Astrocyte (in vitro differentiated cells and primary cell): ENCODE data around the gene DTNB. TPM values are rescaled to one million over a fixed set of nuclear protein-coding genes. Genes with fewer than 3 reads are reported as not detected.
"Not testable (repeated sequence)": the region's sequence is repeated elsewhere in the genome, so short reads cannot be mapped to it uniquely, and the experiment has no call there.

Experiments used
- DNase-seq: peaks from one replicate; pipeline ENCODE4 v3.0.0-alpha.2; 2010; ENCODE audit warnings: low read depth
- FAIRE-seq: peaks from 2 replicates; lab custom pipeline; 2011; peaks lifted over from hg19 to GRCh38; lab: Jason Lieb, UNC
- H2AFZ ChIP-seq: 2 replicates; pipeline ENCODE4 v1.6.0; 2012; ENCODE audit warnings: low read depth, low read length, inconsistent platforms
- H3K27ac ChIP-seq: 2 replicates; pipeline ENCODE4 v1.5.1; 2011; ENCODE audit warnings: low read depth, low read length, inconsistent platforms
- H3K27me3 ChIP-seq: 2 replicates; pipeline ENCODE4 v1.6.0; 2011; ENCODE audit warnings: low read length, inconsistent platforms; ENCODE audit not compliant: insufficient read depth
- H3K36me3 ChIP-seq: 2 replicates; pipeline ENCODE4 v1.5.1; 2011; ENCODE audit warnings: low read length, inconsistent platforms; ENCODE audit not compliant: insufficient read depth
- H3K4me1 ChIP-seq: 2 replicates; pipeline ENCODE4 v1.5.1; 2011; ENCODE audit warnings: low read length, inconsistent platforms; ENCODE audit not compliant: insufficient read depth
- H3K4me2 ChIP-seq: 2 replicates; pipeline ENCODE4 v1.6.0; 2012; ENCODE audit warnings: low read length, inconsistent platforms
- H3K4me3 ChIP-seq: 2 replicates; pipeline ENCODE4 v1.5.1; 2011; ENCODE audit warnings: low read depth, mild to moderate bottlenecking, low read length, inconsistent platforms; ENCODE audit not compliant: insufficient read depth
- H3K79me2 ChIP-seq: 2 replicates; pipeline ENCODE4 v1.6.0; 2012; ENCODE audit warnings: mild to moderate bottlenecking, low read length, inconsistent platforms; ENCODE audit not compliant: insufficient read depth
- H3K9ac ChIP-seq: 2 replicates; pipeline ENCODE4 v1.6.0; 2012; ENCODE audit warnings: mild to moderate bottlenecking, low read length, inconsistent platforms
- H3K9me3 ChIP-seq: 2 replicates; pipeline ENCODE4 v1.5.1; 2012; ENCODE audit warnings: low read depth, mild to moderate bottlenecking, low read length, inconsistent platforms; ENCODE audit not compliant: insufficient read depth
- H4K20me1 ChIP-seq: 2 replicates; pipeline ENCODE4 v1.6.0; 2012; ENCODE audit warnings: low read length, inconsistent platforms; ENCODE audit not compliant: insufficient read depth
- H3K27ac Mint-ChIP-seq: one replicate; pipeline ENCODE4 v1.8.0; 2021; ENCODE audit warnings: mild to moderate bottlenecking, mixed read lengths; ENCODE audit not compliant: unreplicated experiment
- H3K27me3 Mint-ChIP-seq: one replicate; pipeline ENCODE4 v1.8.0; 2021; ENCODE audit warnings: low read depth, mixed read lengths; ENCODE audit not compliant: unreplicated experiment
- H3K36me3 Mint-ChIP-seq: one replicate; pipeline ENCODE4 v1.8.0; 2021; ENCODE audit warnings: low read depth, mixed read lengths; ENCODE audit not compliant: unreplicated experiment
- H3K4me1 Mint-ChIP-seq: one replicate; pipeline ENCODE4 v1.8.0; 2021; ENCODE audit warnings: low read depth, mixed read lengths; ENCODE audit not compliant: unreplicated experiment
- H3K4me3 Mint-ChIP-seq: one replicate; pipeline ENCODE4 v1.8.0; 2021; ENCODE audit warnings: mild to moderate bottlenecking, moderate library complexity, mixed read lengths; ENCODE audit not compliant: unreplicated experiment
- H3K9me3 Mint-ChIP-seq: one replicate; pipeline ENCODE4 v1.8.0; 2021; ENCODE audit warnings: mild to moderate bottlenecking, mixed read lengths; ENCODE audit not compliant: unreplicated experiment
- CTCF ChIP-seq: IDR thresholded peaks from 2 replicates; pipeline ENCODE4 v1.5.1; 2011; ENCODE audit warnings: low read depth, mild to moderate bottlenecking, inconsistent platforms, low read length, moderate library complexity; ENCODE audit not compliant: insufficient read depth
- EZH2 ChIP-seq: IDR thresholded peaks from 2 replicates; pipeline ENCODE4 v1.6.1; 2012; ENCODE audit warnings: mild to moderate bottlenecking, low read length, inconsistent platforms; ENCODE audit not compliant: insufficient read depth
- total RNA-seq: library from RNA; stranded (reverse); gene quantifications from 2 replicates; pipeline ENCODE4 v1.2.1, GENCODE V29; 2021

DTNB gene
- total RNA-seq, 1 donor from 2014 or later = 5.1 TPM

GRCh38 chr2:25409468-25409867, 263.9 kb downstream of the DTNB start:
- Histone ChIP-seq H3K4me2 (no peak overlapping the region), H3K4me1 (no peaks in the 10 kb centered on the region), H3K9ac (no peak overlapping the region), H3K9me3 (no peaks in the 10 kb centered on the region), H4K20me1 (no peaks in the 10 kb centered on the region), H3K4me3 (no peak overlapping the region), H2AFZ (no peak overlapping the region), H3K27ac (no peak overlapping the region), H3K27me3 (no peaks in the 10 kb centered on the region), H3K36me3 (no peaks in the 10 kb centered on the region), H3K79me2 (no peaks in the 10 kb centered on the region)
- no peak for DNase-seq
- H3K9me3 Mint-ChIP-seq = no peaks in the 10 kb centered on the region
- FAIRE-seq = no peak
- peaks cover 2% of the 10 kb centered on the region for H3K27me3 Mint-ChIP-seq
- H3K27ac Mint-ChIP-seq = no peak overlapping the region
- no peaks in the 10 kb centered on the region for H3K4me1 Mint-ChIP-seq
- TF ChIP-seq EZH2 (no peak), CTCF (no peak)
- no peaks in the 10 kb centered on the region for H3K36me3 Mint-ChIP-seq
- H3K4me3 Mint-ChIP-seq = no peak overlapping the region

GRCh38 chr2:25409044-25409443, 264.3 kb downstream of the DTNB start:
- H2AFZ ChIP-seq = no peak overlapping the region
- no peak overlapping the region for H3K27ac ChIP-seq
- H3K4me2 ChIP-seq = no peak overlapping the region
- H3K36me3 Mint-ChIP-seq = no peaks in the 10 kb centered on the region
- no peaks in the 10 kb centered on the region for H3K79me2 ChIP-seq
- peaks cover 2% of the 10 kb centered on the region for H3K27me3 Mint-ChIP-seq
- TF ChIP-seq EZH2 = no peak
- H3K27ac Mint-ChIP-seq = no peak overlapping the region
- H3K4me1 ChIP-seq = no peaks in the 10 kb centered on the region
- H3K9me3 ChIP-seq = no peaks in the 10 kb centered on the region
- H3K4me1 Mint-ChIP-seq = no peaks in the 10 kb centered on the region
- no peaks in the 10 kb centered on the region for H3K27me3 ChIP-seq
- no peak for DNase-seq
- FAIRE-seq = no peak
- no peak overlapping the region for H3K9ac ChIP-seq
- no peaks in the 10 kb centered on the region for H3K9me3 Mint-ChIP-seq
- H3K4me3 ChIP-seq = no peak overlapping the region
- no peak overlapping the region for H3K4me3 Mint-ChIP-seq
- H3K36me3 ChIP-seq = no peaks in the 10 kb centered on the region
- no peaks in the 10 kb centered on the region for H4K20me1 ChIP-seq

GRCh38 chr2:25405611-25406295, 267.6 kb downstream of the DTNB start:
- DNase-seq (no peak), FAIRE-seq (no peak)
- Histone ChIP-seq H3K79me2 (no peaks in the 10 kb centered on the region), H2AFZ (no peak overlapping the region), H3K9me3 (no peaks in the 10 kb centered on the region), H3K4me1 (no peaks in the 10 kb centered on the region), H3K27ac (no peak overlapping the region), H4K20me1 (no peaks in the 10 kb centered on the region), H3K36me3 (no peaks in the 10 kb centered on the region), H3K9ac (no peak overlapping the region), H3K27me3 (no peaks in the 10 kb centered on the region), H3K4me2 (no peak overlapping the region), H3K4me3 (no peak overlapping the region)
- TF ChIP-seq EZH2 (no peak), CTCF (no peak)
- H3K36me3 Mint-ChIP-seq = no peaks in the 10 kb centered on the region
- H3K27me3 Mint-ChIP-seq = peaks cover 2% of the 10 kb centered on the region
- H3K4me1 Mint-ChIP-seq = no peaks in the 10 kb centered on the region
- H3K9me3 Mint-ChIP-seq = no peaks in the 10 kb centered on the region
- H3K4me3 Mint-ChIP-seq = no peak overlapping the region
- H3K27ac Mint-ChIP-seq = no peak overlapping the region

GRCh38 chr2:25403120-25403760, 270.1 kb downstream of the DTNB start:
- H3K27me3 ChIP-seq, H2AFZ ChIP-seq, H3K27ac ChIP-seq, H3K9me3 Mint-ChIP-seq, H3K27me3 Mint-ChIP-seq, H3K4me1 ChIP-seq, H3K4me3 ChIP-seq, H3K4me2 ChIP-seq, H3K27ac Mint-ChIP-seq, H3K9ac ChIP-seq, H3K9me3 ChIP-seq, H3K79me2 ChIP-seq, DNase-seq, H3K36me3 Mint-ChIP-seq, H4K20me1 ChIP-seq, FAIRE-seq, H3K36me3 ChIP-seq, H3K4me1 Mint-ChIP-seq, H3K4me3 Mint-ChIP-seq: not testable (repeated sequence)
